ENCODE measurements around the gene TBPL2. TPM values are rescaled to one million over a fixed set of nuclear protein-coding genes. Genes with fewer than 3 reads are reported as not detected.
A peak's percentile ranks its signal among the peaks of the same experiment; 100 is the strongest.

Gene TBPL2
- total and polyA plus RNA-seq, 2 of the 13 experiments (the other 11 are each of a cell fraction or from before 2014, with no cell fraction given), result not detected

DNA sequence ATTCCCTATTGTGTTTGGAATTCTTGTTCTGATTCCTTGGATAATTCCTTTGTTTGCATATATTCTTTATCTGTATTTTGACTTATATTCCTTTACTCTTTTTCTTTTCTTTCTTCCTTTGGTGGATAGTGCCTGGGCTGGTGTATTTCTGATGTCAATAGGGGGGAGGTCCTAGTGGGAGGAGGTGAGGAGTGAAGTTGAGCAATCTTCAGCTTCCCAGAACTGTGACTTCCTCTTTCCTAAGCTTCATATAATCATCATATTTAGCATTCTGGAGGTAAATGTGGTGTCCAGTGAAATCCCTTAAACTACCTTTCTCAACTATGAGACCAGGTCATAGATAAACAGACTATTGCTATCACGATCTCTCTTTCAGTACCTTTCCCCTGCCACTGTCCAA lies 29.6 kb upstream of the TBPL2 start:
- Histone ChIP-seq H3K4me2 (ENCODE audit: low read depth, low read length) (no peak overlapping the region), H3K27ac (ENCODE audit: extremely low read length, insufficient read depth, low read length) (no peak overlapping the region), H3K79me2 (ENCODE audit: insufficient read depth, low read length) (no peaks in the 10 kb centered on the region), H3K9ac (ENCODE audit: insufficient read depth, low read depth, low read length) (no peak overlapping the region), H3K9me3 (ENCODE audit: low read length) (peaks cover 5% of the 10 kb centered on the region; the same call in 1 of the 2 replicates), H3K4me3 (replicated peaks in 1 of 3; ENCODE audit: insufficient read depth in 1 of 3, low read depth in 2 of 3, low read length in 3 of 3) (no peak overlapping the region), H3K4me1 (ENCODE audit: insufficient read depth, low read length) (no peaks in the 10 kb centered on the region), H3K36me3 (replicated peaks in 1 of 2; ENCODE audit: control insufficient read depth in 1 of 2, insufficient read depth in 2 of 2, low read length in 2 of 2) (no peaks in the 10 kb centered on the region), H3K27me3 (ENCODE audit: control insufficient read depth in 1 of 2, insufficient read depth in 2 of 2, low read length in 2 of 2) (peaks cover 0 to 27% of the 10 kb centered on the region in 2 experiments; a peak in 2 of 5 replicates), H4K20me1 (ENCODE audit: insufficient read depth, low read length) (no peaks in the 10 kb centered on the region), H2AFZ (ENCODE audit: low read length) (no peak overlapping the region)
- ChIA-PET POLR2A (no interaction called here), CTCF (ENCODE audit: low intra/inter-chr PET ratio, low total read pairs) (no interaction called here)
- in situ Hi-C loops (cut with HindIII; ENCODE audit: extremely low pct_ligation_motif_present, low pct_unique_long_range_greater_than_20kb), result no loop called here
- no peak for ATAC-seq
- 0% methylated on average over 1 of the region's 1 CpG for WGBS (ENCODE audit: low lambda C conversion rate)
- FAIRE-seq, result no peak
- intact Hi-C loops (cut with micrococcal nuclease; ENCODE audit: unreplicated experiment), result no loop called here
- DNase-seq (ENCODE audit: low spot score), result no peak
- no TSS peak for BruUV-seq (replicated peaks)
- TF ChIP-seq ZNF547 (CRISPR knock-in tag; IDR thresholded peaks at IDR 0.05) (no peak), HMGA1 (CRISPR knock-in tag; conservative IDR thresholded peaks at IDR 0.05) (no peak), MIXL1 (CRISPR knock-in tag; IDR thresholded peaks at IDR 0.05) (no peak), ARID3A (IDR thresholded peaks at IDR 0.05; ENCODE audit: low read depth, low read length) (no peak)
- TF ChIP-seq, protein P1, sequence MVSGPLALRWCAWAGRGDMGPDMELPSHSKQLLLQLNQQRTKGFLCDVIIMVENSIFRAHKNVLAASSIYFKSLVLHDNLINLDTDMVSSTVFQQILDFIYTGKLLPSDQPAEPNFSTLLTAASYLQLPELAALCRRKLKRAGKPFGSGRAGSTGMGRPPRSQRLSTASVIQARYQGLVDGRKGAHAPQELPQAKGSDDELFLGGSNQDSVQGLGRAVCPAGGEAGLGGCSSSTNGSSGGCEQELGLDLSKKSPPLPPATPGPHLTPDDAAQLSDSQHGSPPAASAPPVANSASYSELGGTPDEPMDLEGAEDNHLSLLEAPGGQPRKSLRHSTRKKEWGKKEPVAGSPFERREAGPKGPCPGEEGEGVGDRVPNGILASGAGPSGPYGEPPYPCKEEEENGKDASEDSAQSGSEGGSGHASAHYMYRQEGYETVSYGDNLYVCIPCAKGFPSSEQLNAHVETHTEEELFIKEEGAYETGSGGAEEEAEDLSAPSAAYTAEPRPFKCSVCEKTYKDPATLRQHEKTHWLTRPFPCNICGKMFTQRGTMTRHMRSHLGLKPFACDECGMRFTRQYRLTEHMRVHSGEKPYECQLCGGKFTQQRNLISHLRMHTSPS (CRISPR knock-in tag; IDR thresholded peaks at IDR 0.05; ENCODE audit: low read depth), result no peak

GRCh38 chr14:55467307-55467706 lies 26.9 kb upstream of the TBPL2 start:
- peaks cover 0 to 27% of the 10 kb centered on the region in 2 experiments; a peak in 2 of 5 replicates for H3K27me3 ChIP-seq (ENCODE audit: control insufficient read depth in 1 of 2, insufficient read depth in 2 of 2, low read length in 2 of 2)
- H3K27ac ChIP-seq (ENCODE audit: extremely low read length, insufficient read depth, low read length), result no peak overlapping the region
- ATAC-seq, result no peak
- H3K4me2 ChIP-seq (ENCODE audit: low read depth, low read length), result no peak overlapping the region
- TF ChIP-seq FOXM1 (CRISPR knock-in tag; IDR thresholded peaks at IDR 0.05) (no peak), MAFK (conservative IDR thresholded peaks at IDR 0.05 in 1 of 2, IDR thresholded peaks at IDR 0.05 in 1 of 2; ENCODE audit: low read length in 2 of 2) (peak; percentile 80 to 92), MAFF (IDR thresholded peaks at IDR 0.05; ENCODE audit: low read depth, low read length) (peak; percentile 82), ZFP36 (IDR thresholded peaks at IDR 0.05; ENCODE audit: borderline replicate concordance, low read depth, low read length, partially characterized antibody) (no peak)
- no peak overlapping the region for H3K9ac ChIP-seq (ENCODE audit: insufficient read depth, low read depth, low read length)
- H4K20me1 ChIP-seq (ENCODE audit: insufficient read depth, low read length), result no peaks in the 10 kb centered on the region
- 0% methylated on average over 3 of the region's 7 CpGs for WGBS (ENCODE audit: low lambda C conversion rate)
- no peak for FAIRE-seq
- no TSS peak for BruUV-seq (replicated peaks)
- ChIA-PET POLR2A (no interaction called here), CTCF (ENCODE audit: low intra/inter-chr PET ratio, low total read pairs) (no interaction called here)
- no peak for DNase-seq (ENCODE audit: low spot score)
- no peaks in the 10 kb centered on the region for H3K79me2 ChIP-seq (ENCODE audit: insufficient read depth, low read length)
- H3K9me3 ChIP-seq (ENCODE audit: low read length), result peaks cover 5% of the 10 kb centered on the region; the same call in 1 of the 2 replicates
- H3K4me3 ChIP-seq (replicated peaks in 1 of 3; ENCODE audit: insufficient read depth in 1 of 3, low read depth in 2 of 3, low read length in 3 of 3), result no peak overlapping the region
- H3K4me1 ChIP-seq (ENCODE audit: insufficient read depth, low read length), result no peaks in the 10 kb centered on the region
- H3K36me3 ChIP-seq (replicated peaks in 1 of 2; ENCODE audit: control insufficient read depth in 1 of 2, insufficient read depth in 2 of 2, low read length in 2 of 2), result no peaks in the 10 kb centered on the region
- intact Hi-C loops (cut with micrococcal nuclease; ENCODE audit: unreplicated experiment), result no loop called here
- in situ Hi-C loops (cut with HindIII; ENCODE audit: extremely low pct_ligation_motif_present, low pct_unique_long_range_greater_than_20kb), result no loop called here
- H2AFZ ChIP-seq (ENCODE audit: low read length), result no peak overlapping the region

Data from HepG2 (cell line).